ENCODE data around the gene SLC40A1.

The SLC40A1 gene

DNA sequence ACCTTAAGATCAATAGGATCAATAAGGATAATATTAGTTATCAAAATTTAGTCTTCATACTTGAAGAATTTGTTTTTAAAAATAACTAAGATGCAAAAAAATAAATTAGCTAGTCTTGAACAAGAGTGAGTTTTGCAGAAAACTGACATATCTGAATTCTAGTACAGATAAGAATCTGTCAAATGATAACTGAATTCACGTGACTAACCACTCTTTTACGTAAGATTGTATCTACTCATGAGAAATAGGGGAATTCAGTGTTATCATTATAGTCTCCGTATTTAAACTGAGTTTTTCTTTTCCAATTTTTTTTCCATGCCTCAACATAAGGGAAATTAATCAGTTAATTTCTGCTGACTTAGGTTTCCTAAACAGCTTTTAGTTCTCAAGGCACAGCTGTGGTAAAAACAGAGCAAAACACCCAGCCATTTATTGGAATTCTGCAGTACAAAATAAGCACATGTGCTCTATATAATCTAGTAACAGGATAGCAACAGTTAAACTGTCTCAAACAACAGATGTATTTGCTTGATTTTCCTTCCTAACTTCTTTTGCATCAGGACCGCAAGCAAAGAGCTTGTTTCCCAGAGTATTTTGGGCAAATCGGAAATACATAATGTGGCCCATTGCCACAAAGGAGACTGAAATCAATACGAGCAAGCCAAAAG lies 19.1 kb downstream of the SLC40A1 start:
- peaks cover 3% of the 10 kb centered on the region; the same call in 1 of the 2 replicates for H3K36me3 ChIP-seq (ENCODE audit: control insufficient read depth, insufficient read depth, low read length)
- H3K4me3 ChIP-seq (ENCODE audit: low read depth, low read length) = no peak overlapping the region
- H3K4me1 ChIP-seq (ENCODE audit: control insufficient read depth, insufficient read depth, low read length) = no peaks in the 10 kb centered on the region; the same call in 1 of the 2 replicates
- H3K9ac ChIP-seq (ENCODE audit: low read length) = no peak overlapping the region
- no peak overlapping the region for H3K27ac ChIP-seq (ENCODE audit: low read depth, low read length)
- H3K27me3 ChIP-seq (ENCODE audit: control insufficient read depth, insufficient read depth, low read length) = no peaks in the 10 kb centered on the region
- no peaks in the 10 kb centered on the region for H3K9me3 ChIP-seq (ENCODE audit: control insufficient read depth, insufficient read depth, low read depth, low read length)

DNA sequence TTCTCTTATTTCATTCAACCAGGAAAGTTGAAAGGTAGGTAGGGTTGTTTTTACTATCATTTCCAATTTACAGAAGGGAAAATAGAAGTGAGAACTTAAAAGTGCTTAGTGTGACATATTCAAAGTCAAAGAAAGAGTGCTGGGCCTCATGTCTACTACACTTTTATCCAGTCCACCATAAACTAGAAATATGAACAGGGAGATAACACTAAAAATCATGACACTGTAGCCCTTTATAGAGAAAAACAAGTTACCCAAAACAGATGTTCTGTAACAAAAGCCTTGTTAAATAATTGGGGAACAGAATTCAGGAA lies 20.4 kb downstream of the SLC40A1 start:
- Histone ChIP-seq H3K4me3 (ENCODE audit: low read depth, low read length) (no peak overlapping the region), H3K4me1 (ENCODE audit: control insufficient read depth, insufficient read depth, low read length) (peaks cover 8% of the 10 kb centered on the region), H3K27me3 (ENCODE audit: control insufficient read depth, insufficient read depth, low read length) (no peaks in the 10 kb centered on the region), H3K9ac (ENCODE audit: low read length) (no peak overlapping the region), H3K27ac (ENCODE audit: low read depth, low read length) (no peak overlapping the region), H3K9me3 (ENCODE audit: control insufficient read depth, insufficient read depth, low read depth, low read length) (no peaks in the 10 kb centered on the region), H3K36me3 (ENCODE audit: control insufficient read depth, insufficient read depth, low read length) (peaks cover 3% of the 10 kb centered on the region; the same call in 1 of the 2 replicates)

DNA sequence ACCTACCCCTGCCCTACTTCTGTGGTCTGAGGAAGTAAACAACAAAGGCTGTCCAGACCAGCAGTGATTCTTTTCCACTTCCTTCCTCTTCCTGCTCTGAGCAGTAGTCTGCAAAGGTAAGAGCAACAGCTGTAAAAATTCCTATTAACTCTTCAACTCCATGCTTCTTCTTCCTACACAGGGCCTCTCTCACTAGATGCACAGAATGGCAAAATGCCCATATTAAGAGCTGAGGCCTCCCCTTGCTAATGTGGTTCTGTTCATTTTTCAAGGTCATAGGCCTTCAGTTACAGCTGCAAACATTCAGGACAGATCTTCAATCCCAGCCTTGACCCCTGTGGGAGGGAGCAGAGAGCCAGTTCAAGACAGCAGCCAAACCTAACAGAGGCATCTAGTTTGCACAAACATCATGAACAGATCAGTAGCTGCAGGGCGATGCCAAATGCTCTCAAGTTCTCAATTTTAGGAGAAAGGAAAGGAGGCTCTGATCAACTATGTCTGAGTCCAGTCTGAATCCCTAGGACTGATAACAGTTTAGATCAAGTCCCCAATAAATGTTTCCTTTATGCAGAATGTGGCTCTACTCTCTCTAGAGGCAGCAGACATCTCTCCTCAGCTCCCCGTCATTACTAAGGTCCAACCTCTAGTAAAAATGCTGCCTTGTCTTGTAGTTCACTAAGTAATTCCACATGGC lies 20.9 kb downstream of the SLC40A1 start:
- Histone ChIP-seq H3K9ac (ENCODE audit: low read length) (no peak overlapping the region), H3K4me1 (ENCODE audit: control insufficient read depth, insufficient read depth, low read length) (peaks cover 8% of the 10 kb centered on the region), H3K27ac (ENCODE audit: low read depth, low read length) (no peak overlapping the region), H3K4me3 (ENCODE audit: low read depth, low read length) (no peak overlapping the region), H3K27me3 (ENCODE audit: control insufficient read depth, insufficient read depth, low read length) (no peaks in the 10 kb centered on the region), H3K9me3 (ENCODE audit: control insufficient read depth, insufficient read depth, low read depth, low read length) (no peaks in the 10 kb centered on the region), H3K36me3 (ENCODE audit: control insufficient read depth, insufficient read depth, low read length) (peaks cover 3% of the 10 kb centered on the region; the same call in 1 of the 2 replicates)

DNA sequence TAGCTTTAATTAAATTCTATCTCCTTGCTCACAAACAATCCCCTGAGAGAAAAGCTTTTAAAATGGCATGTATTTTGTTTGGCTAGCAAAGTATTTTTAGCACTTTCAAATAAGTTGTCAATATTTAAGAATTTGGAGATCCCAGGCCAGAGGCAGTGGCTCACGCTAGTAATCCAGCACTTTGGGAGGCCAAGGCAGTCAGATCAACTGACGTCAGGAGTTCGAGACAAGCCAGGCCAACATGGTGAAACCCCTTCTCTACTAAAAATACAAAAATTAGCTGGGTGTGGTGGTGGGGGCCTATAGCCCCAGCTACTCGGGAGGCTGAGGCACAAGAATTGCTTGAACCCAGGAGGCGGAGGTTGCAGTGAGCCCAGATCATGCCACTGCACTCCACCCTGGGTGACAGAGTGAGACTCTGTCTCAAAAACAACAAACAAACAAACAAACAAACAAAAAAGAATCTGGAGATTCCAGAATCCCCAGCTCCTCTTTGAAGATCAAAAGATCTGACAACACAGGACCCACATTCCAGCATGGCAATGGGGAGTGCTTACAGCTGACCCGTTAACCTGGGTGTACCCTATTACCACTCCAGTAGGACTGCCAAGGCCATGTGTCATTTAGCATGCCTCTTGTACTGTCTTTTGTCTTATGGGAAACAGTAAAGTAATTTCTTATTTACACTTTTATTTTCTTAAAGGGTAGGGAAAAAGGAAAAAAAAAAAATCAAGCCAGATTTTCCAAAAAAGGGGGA lies 21.9 kb downstream of the SLC40A1 start:
- Histone ChIP-seq H3K27ac (ENCODE audit: low read depth, low read length) (no peak overlapping the region), H3K36me3 (ENCODE audit: control insufficient read depth, insufficient read depth, low read length) (peaks cover 2% of the 10 kb centered on the region; the same call in 1 of the 2 replicates), H3K9me3 (ENCODE audit: control insufficient read depth, insufficient read depth, low read depth, low read length) (no peaks in the 10 kb centered on the region), H3K9ac (ENCODE audit: low read length) (no peak overlapping the region), H3K4me3 (ENCODE audit: low read depth, low read length) (no peak overlapping the region), H3K4me1 (ENCODE audit: control insufficient read depth, insufficient read depth, low read length) (peaks cover 8% of the 10 kb centered on the region), H3K27me3 (ENCODE audit: control insufficient read depth, insufficient read depth, low read length) (no peaks in the 10 kb centered on the region)

DNA sequence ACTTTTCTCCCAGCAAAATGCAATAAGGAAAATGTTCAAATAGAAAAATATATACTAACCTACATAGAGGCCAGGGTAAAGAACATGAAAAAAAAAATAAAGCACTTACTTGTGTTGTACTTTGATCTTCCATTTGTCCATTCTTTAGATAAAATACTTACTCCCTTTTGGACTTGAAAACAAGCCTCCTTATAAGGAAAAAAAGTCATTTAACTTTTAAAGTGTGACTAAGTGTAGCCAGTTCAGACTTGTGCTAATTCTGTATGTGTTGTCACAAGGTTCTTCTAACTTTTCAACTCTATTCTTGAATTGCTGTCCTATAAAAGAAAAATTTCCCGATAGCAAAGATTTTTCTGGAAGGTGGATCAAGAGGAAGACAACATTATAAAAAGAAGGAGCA lies 23.2 kb downstream of the SLC40A1 start:
- no peaks in the 10 kb centered on the region for H3K27me3 ChIP-seq (ENCODE audit: control insufficient read depth, insufficient read depth, low read length)
- H3K4me3 ChIP-seq (ENCODE audit: low read depth, low read length) = no peak overlapping the region
- H3K27ac ChIP-seq (ENCODE audit: low read depth, low read length) = no peak overlapping the region
- H3K36me3 ChIP-seq (ENCODE audit: control insufficient read depth, insufficient read depth, low read length) = no peaks in the 10 kb centered on the region
- no peak overlapping the region for H3K9ac ChIP-seq (ENCODE audit: low read length)
- no peaks in the 10 kb centered on the region for H3K9me3 ChIP-seq (ENCODE audit: control insufficient read depth, insufficient read depth, low read depth, low read length)
- H3K4me1 ChIP-seq (ENCODE audit: control insufficient read depth, insufficient read depth, low read length) = peaks cover 8% of the 10 kb centered on the region

DNA sequence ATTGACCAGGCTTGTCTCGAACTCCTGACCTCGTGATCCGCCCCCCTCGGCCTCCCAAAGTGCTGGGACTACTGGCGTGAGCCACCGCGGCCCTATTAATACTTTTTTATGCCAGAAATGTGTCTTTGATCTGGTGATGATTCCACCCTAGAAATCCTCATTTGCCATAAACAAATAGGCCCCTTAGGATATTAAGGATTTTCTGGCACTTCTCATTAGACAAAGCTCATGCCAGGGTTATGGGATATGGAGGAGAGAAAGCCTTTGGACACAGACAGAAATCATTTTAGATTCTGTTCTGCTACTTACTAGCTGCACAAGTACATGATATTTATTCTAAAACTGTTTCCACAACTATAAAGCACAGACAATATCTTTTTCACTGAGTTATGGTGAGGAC lies 24.1 kb downstream of the SLC40A1 start:
- no peak overlapping the region for H3K9ac ChIP-seq (ENCODE audit: low read length)
- peaks cover 8% of the 10 kb centered on the region for H3K4me1 ChIP-seq (ENCODE audit: control insufficient read depth, insufficient read depth, low read length)
- H3K4me3 ChIP-seq (ENCODE audit: low read depth, low read length) = no peak overlapping the region
- H3K36me3 ChIP-seq (ENCODE audit: control insufficient read depth, insufficient read depth, low read length) = no peaks in the 10 kb centered on the region
- no peak overlapping the region for H3K27ac ChIP-seq (ENCODE audit: low read depth, low read length)
- H3K27me3 ChIP-seq (ENCODE audit: control insufficient read depth, insufficient read depth, low read length) = no peaks in the 10 kb centered on the region
- no peaks in the 10 kb centered on the region for H3K9me3 ChIP-seq (ENCODE audit: control insufficient read depth, insufficient read depth, low read depth, low read length)

DNA sequence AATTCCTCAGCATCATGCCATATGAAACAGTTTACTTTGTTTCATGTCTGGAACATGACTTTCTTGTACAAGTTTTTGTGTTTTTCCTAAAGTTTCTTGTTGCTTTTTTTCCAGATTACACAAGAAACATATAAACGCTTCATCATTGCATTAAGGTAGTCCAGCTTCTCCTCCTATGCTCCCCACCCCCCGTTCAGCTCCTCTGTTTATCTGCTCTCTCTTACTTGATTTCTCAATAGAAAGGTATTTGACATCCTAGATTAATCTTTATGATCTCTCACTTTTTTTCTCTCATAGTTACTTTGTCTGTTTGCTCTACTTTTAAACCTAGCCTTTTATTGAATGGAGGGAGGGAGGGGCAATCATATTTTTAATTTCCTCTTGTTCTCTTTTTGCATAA lies 25.4 kb downstream of the SLC40A1 start:
- H3K9ac ChIP-seq (ENCODE audit: low read length) = no peak overlapping the region
- H3K4me1 ChIP-seq (ENCODE audit: control insufficient read depth, insufficient read depth, low read length) = peaks cover 8% of the 10 kb centered on the region
- H3K4me3 ChIP-seq (ENCODE audit: low read depth, low read length) = no peak overlapping the region
- H3K36me3 ChIP-seq (ENCODE audit: control insufficient read depth, insufficient read depth, low read length) = no peaks in the 10 kb centered on the region
- no peak overlapping the region for H3K27ac ChIP-seq (ENCODE audit: low read depth, low read length)
- H3K9me3 ChIP-seq (ENCODE audit: control insufficient read depth, insufficient read depth, low read depth, low read length) = no peaks in the 10 kb centered on the region
- H3K27me3 ChIP-seq (ENCODE audit: control insufficient read depth, insufficient read depth, low read length) = no peaks in the 10 kb centered on the region

DNA sequence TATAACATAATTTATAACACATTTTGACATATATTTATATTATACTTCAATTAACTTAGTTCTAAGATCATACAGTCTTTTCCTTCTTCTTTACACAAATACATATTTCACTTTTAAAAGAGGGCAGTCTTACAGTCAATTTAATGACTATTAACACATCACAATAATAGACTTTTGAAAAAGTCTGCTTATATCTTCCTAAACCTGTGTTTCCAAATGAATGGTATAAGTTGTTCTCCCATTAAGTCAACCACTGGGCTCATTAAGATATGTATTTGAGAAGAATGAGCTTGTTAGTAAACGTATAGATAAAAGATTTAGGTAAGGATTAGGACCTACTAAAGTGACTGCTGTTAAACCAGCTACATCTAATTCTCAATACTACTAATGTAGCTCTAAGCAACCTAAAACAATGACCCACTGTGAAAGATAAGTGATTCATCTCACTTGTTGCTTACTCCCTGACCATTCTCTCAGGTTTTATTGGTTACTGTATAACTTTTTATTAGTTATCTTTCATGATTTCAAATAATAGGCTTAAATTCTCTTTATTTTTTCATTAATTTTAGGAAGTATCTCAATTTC lies 27.0 kb downstream of the SLC40A1 start:
- H3K27ac ChIP-seq (ENCODE audit: low read depth, low read length) = no peak overlapping the region
- no peaks in the 10 kb centered on the region for H3K36me3 ChIP-seq (ENCODE audit: control insufficient read depth, insufficient read depth, low read length)
- H3K9ac ChIP-seq (ENCODE audit: low read length) = no peak overlapping the region
- no peaks in the 10 kb centered on the region for H3K27me3 ChIP-seq (ENCODE audit: control insufficient read depth, insufficient read depth, low read length)
- H3K4me1 ChIP-seq (ENCODE audit: control insufficient read depth, insufficient read depth, low read length) = peaks cover 14% of the 10 kb centered on the region
- H3K4me3 ChIP-seq (ENCODE audit: low read depth, low read length) = no peak overlapping the region
- H3K9me3 ChIP-seq (ENCODE audit: control insufficient read depth, insufficient read depth, low read depth, low read length) = no peaks in the 10 kb centered on the region

DNA sequence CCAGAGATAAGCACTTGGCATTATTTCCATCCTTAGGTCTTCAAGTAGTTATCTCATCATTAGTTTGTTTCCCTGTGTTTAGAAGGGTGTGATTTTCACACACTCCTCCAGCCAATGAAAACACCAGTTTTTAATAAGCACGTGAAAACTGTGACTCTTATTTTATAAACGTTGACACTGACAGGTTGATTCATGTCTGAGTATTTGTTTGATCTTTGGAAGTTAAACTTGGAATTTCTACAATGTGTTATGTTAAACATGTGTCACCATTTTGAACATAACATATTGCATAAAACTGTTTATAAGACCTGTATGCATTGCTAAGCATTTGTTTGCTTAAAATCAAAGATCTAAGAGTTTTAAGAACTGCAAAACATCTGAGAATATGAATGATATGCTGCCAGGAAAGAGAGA lies 27.6 kb downstream of the SLC40A1 start:
- no peaks in the 10 kb centered on the region for H3K9me3 ChIP-seq (ENCODE audit: control insufficient read depth, insufficient read depth, low read depth, low read length)
- H3K4me3 ChIP-seq (ENCODE audit: low read depth, low read length) = no peak overlapping the region
- H3K27ac ChIP-seq (ENCODE audit: low read depth, low read length) = no peak overlapping the region
- H3K36me3 ChIP-seq (ENCODE audit: control insufficient read depth, insufficient read depth, low read length) = no peaks in the 10 kb centered on the region
- H3K27me3 ChIP-seq (ENCODE audit: control insufficient read depth, insufficient read depth, low read length) = no peaks in the 10 kb centered on the region
- no peak overlapping the region for H3K9ac ChIP-seq (ENCODE audit: low read length)
- H3K4me1 ChIP-seq (ENCODE audit: control insufficient read depth, insufficient read depth, low read length) = peaks cover 14% of the 10 kb centered on the region

DNA sequence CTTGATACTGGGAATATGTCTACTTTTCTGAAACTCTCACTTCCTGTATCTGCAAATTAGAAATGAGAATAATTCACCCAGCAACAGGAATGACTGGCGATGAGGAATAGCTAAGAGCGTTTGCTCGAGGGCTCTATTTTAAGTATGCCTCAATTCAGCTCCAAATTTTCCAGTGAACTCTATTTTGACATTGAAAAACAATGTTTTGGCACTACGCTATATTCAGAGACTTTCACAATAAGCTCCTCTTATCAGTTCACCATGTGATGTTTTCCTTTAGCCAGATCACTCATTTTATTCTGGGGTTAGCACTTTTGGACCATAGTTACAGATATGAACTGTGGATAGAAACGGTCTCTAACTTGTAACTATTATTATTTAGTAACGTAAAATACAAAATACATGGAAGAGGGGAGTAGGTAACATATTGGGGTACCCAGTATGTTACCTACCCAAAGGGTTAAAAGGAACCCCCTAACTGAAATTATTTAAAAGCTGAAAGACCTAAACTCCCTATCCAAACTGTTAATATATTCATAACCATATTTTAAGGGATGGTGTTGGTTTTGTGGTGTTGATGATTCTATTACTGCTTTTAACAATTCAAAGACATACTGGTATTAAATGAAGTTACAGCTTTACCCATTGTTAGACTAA lies 28.1 kb downstream of the SLC40A1 start:
- Histone ChIP-seq H3K4me1 (ENCODE audit: control insufficient read depth, insufficient read depth, low read length) (peaks cover 14% of the 10 kb centered on the region), H3K36me3 (ENCODE audit: control insufficient read depth, insufficient read depth, low read length) (no peaks in the 10 kb centered on the region), H3K4me3 (ENCODE audit: low read depth, low read length) (no peak overlapping the region), H3K9ac (ENCODE audit: low read length) (no peak overlapping the region), H3K27me3 (ENCODE audit: control insufficient read depth, insufficient read depth, low read length) (no peaks in the 10 kb centered on the region), H3K27ac (ENCODE audit: low read depth, low read length) (no peak overlapping the region), H3K9me3 (ENCODE audit: control insufficient read depth, insufficient read depth, low read depth, low read length) (no peaks in the 10 kb centered on the region)

Data from HUES6 (cell line).